Prostate gland (tissue), 2 donors: ENCODE measurements around the gene SUN2.

Experiments used
- CTCF ChIP-seq, 4 experiments: fragments of 200-600 bp in 2 of 4; fragments of 450-650 bp in 2 of 4; sonication (generic) in 2 of 4; IDR thresholded peaks; 1 replicate in 3 of 4; 2 replicates in 1 of 4; pipeline ENCODE4 v1.5.1; 2016 to 2019; ENCODE audit warnings: antibody characterized with exemption in 4 of 4, mild to moderate bottlenecking in 2 of 4, moderate library complexity in 2 of 4
- POLR2A ChIP-seq: fragments of 450-650 bp; IDR thresholded peaks from one replicate; pipeline ENCODE4 v1.6.1; 2016; ENCODE audit warnings: antibody characterized with exemption, mild to moderate bottlenecking
- POLR2AphosphoS5 ChIP-seq: sonication (generic); formaldehyde crosslinking; IDR thresholded peaks from one replicate; pipeline ENCODE4 v1.6.1; 2017; ENCODE audit warnings: antibody characterized with exemption

GRCh38 chr22:38788021-38788816, 32.4 kb upstream of the SUN2 start:
- TF ChIP-seq POLR2A (no peak), CTCF (IDR thresholded peaks at IDR 0.05) (no peak), POLR2AphosphoS5 (peak; percentile 9)
